GM19025 (cell line): ENCODE measurements around the gene NDOR1.

ENCODE experiments used
- ATAC-seq: cut with Tn5 transposase; IDR thresholded peaks from one replicate; pipeline ENCODE4 v1.9.1; 2021; ENCODE audit warnings: mild to moderate bottlenecking, low read depth, moderate library complexity; ENCODE audit not compliant: unreplicated experiment

NDOR1 gene

DNA sequence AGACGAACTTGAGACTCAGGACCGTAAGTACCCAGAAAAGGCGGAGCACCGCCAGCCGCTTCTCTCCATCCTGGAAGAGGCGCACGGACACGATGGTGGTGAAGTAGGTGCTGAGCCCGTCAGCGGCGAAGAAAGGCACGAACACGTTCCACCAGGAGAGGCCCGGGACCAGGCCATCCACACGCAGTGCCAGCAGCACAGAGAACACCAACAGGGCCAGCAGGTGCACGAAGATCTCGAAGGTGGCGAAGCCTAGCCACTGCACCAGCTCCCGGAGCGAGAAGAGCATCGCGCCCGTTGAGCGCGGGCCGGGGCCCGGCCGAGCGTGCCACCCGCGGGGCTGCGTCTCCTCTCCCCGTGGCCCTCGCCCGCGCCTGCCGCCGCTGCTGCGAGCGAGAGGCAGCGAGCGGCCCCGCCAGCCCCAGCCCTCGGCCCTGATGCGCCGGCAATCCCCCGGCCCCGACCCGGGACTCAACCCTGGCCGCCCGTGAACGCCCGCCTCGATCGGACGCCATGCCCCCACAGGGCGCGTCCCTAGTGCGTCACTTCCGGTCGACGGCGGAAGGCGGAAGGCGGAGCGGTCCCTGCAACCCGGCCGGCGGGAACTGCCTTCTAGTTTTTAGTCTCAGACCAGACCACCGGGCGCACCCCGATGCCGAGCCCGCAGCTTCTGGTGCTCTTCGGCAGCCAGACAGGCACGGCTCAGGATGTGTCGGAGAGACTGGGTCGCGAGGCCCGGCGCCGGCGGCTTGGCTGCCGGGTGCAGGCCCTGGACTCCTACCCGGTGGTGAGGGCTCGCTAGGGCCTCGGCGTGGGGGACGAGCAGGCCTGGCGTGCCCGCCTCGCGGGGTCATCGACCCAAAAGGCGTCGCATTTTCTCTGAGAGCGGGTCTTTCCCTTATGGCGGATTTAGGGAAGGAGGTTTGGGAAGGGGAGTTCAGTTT, at the start of gene NDOR1, which contains the start of gene TMEM203:
NDOR1 (plus strand) TSS at position 575 of the 944 bp plus-strand sequence; CDS start at position 653, 78 bp downstream.
TMEM203 (minus strand) TSS at position 523 of the 944 bp plus-strand sequence; CDS start at position 289, 234 bp downstream.
- ATAC-seq, result peak; percentile 38

- ATAC-seq, result no peak
These were observed 48.7 kb upstream of the NDOR1 start for GRCh38 chr9:137156567-137157375.

DNA sequence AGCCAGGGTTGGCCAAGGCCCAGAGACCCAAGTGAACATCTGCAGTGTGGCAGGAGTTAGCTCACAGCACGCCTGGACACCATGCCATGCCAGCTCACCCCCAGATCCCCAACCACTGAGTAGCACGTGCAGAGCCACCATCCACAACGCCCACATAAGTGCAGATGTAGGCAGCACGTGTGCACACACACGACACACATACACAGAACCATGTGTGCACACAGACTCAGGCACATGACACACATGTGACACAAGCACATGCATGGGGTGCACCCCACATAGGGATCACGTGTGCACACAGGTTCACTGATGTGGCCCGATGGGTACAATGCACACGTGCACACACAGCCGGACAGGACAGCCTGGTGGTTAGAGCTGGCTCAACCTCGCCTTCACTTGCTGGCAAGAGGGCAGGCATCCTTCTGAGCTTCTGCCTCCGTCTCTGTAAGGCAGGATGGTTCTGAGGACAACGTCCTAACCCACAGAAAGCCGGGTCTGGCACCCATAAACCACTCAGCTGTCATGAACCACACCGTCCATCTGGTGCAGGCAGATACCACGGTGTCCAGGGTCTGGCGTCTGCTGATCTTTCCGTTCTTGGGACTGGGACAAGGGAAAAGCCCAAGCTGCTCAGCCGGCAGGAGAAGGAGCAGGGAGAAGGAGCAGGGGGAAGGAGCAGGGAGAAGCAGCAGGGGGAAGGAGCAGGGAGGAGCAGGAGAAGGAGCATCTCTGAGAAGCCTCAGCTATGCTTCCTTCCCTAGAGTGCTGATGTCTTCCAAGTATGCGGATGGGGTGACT, 47.7 kb upstream of the NDOR1 start:
- ATAC-seq, result no peak

GRCh38 chr9:137158625-137159024, 46.9 kb upstream of the NDOR1 start:
- ATAC-seq, result no peak

GRCh38 chr9:137159105-137160053, 46.1 kb upstream of the NDOR1 start:
- no peak for ATAC-seq

DNA sequence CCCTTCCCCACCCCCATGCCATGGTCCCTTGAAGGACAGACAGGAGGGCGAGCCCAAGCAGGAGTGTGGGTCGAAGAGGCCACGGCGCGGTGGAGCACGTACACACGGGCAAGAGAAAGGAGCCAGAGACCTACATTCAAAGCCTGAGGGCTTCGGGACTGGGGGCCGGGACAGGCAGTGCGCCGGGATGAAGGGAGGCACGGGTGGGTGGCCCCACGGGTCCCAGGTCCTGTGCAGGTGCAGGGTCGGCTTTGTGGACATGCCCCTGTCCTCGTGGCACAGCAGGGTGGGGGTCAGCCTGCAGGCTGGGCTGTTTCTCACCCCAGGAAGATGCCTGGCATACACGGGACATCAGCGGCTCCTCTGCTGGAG, 45.5 kb upstream of the NDOR1 start:
- no peak for ATAC-seq

GRCh38 chr9:137160716-137161557, 44.6 kb upstream of the NDOR1 start:
- ATAC-seq, result no peak

GRCh38 chr9:137161558-137162486, 43.7 kb upstream of the NDOR1 start:
- ATAC-seq, result no peak

- no peak for ATAC-seq
These were observed 42.8 kb upstream of the NDOR1 start for GRCh38 chr9:137162505-137163364.

- no peak for ATAC-seq
These were observed 42.2 kb upstream of the NDOR1 start for GRCh38 chr9:137163365-137163715.

DNA sequence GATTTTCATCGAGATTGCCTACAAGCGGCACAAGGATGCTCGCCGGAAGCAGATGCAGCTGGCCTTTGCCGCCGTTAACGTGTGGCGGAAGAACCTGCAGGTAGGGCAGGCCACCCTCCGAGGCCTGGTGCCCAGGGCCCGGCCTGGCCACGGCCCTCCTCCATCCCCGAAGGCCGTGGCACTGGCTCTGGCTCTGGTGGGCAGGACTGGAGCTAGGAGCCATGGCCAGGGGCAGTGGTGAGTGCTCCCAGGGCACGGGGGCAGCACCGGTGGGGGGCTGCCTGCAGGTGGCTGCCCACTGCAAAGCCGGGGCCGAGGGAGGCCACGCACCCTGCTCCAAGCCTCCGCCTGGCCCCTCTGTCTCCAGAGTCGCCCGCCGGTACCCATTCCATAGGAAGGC, 41.7 kb upstream of the NDOR1 start:
- ATAC-seq, result no peak

GRCh38 chr9:137164370-137165249, 40.9 kb upstream of the NDOR1 start:
- ATAC-seq, result no peak

- no peak for ATAC-seq
These were observed 40.2 kb upstream of the NDOR1 start for GRCh38 chr9:137165250-137165836.

GRCh38 chr9:137166380-137167229, 38.9 kb upstream of the NDOR1 start:
- no peak for ATAC-seq
